ENCODE results near the gene NSMCE3. TPM values are rescaled to one million over a fixed set of nuclear protein-coding genes. Genes with fewer than 3 reads are reported as not detected.
A peak's percentile ranks its signal among the peaks of the same experiment; 100 is the strongest.

NSMCE3 gene
- polyA plus RNA-seq, 3 donors from 2014 or later: 22.3 to 32.3 (median 27.9) TPM

DNA sequence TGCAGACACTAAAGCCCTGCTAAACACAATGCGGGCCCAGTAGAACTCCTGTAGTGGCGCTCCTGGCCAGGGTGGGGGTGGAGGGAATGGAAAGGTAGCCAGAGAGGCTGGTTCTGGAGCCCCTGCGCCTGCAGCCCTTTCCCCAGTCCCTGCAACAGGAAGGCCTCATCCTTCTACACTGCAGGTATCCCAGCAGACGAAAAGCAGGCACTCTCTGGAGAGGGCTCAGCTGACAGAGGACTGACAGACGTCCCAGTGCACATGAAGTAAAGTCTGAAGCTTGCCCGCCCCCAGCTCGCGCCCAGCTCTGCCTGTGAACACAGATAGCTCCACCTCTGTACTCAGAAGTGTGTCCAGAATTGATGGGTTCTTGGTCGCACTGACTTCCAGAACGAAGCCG, 46.0 kb downstream of the NSMCE3 start:
- no peak overlapping the region for H3K27ac Mint-ChIP-seq
- H3K36me3 Mint-ChIP-seq: no peaks in the 10 kb centered on the region
- no peak for DNase-seq
- no peaks in the 10 kb centered on the region for H3K9me3 Mint-ChIP-seq
- peaks cover 3 to 14% (median 5%) of the 10 kb centered on the region in 3 donors for H3K27me3 Mint-ChIP-seq (ENCODE audit: low read depth in 3 of 3)
- H3K4me1 Mint-ChIP-seq: no peaks in the 10 kb centered on the region
- no peak overlapping the region for H3K4me3 Mint-ChIP-seq

DNA sequence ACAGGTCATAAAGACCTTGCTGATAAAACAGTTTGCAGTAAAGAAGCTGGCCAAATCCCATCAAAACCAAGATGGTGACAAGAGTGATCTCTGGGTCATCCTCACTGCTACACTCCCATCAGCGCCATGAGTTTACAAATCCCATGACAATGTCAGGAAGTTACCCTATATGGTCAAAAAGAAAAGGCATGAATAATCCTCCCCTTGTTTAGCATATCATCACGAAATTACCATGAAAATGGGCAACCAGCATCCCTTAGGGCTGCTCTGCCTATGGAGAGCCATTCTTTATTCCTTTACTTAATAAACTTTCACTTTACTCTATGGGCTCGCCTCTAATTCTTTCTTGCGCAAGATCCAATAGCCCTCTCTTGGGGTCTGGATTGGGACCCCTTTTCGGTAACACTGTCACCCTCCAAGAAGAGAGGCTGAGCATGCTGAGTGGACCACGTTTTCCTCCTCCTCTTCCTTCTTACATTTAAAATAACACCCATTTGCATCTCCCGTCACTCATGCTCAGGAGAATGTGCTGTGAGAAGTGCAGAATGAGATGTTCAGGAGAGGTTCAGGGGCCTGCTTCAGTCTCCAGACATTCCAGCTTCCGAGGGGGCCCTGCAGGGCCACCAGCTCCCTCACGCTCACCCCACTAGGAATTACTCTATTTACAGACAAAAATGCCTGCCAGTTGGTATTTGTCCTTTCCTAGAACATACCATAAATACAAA, 47.3 kb downstream of the NSMCE3 start:
- Mint-ChIP-seq H3K36me3 (no peaks in the 10 kb centered on the region), H3K4me1 (no peaks in the 10 kb centered on the region), H3K4me3 (no peak overlapping the region), H3K27ac (no peak overlapping the region), H3K9me3 (no peaks in the 10 kb centered on the region), H3K27me3 (ENCODE audit: low read depth in 3 of 3) (peaks cover 5 to 17% (median 5%) of the 10 kb centered on the region in 3 donors)
- DNase-seq: no peak

DNA sequence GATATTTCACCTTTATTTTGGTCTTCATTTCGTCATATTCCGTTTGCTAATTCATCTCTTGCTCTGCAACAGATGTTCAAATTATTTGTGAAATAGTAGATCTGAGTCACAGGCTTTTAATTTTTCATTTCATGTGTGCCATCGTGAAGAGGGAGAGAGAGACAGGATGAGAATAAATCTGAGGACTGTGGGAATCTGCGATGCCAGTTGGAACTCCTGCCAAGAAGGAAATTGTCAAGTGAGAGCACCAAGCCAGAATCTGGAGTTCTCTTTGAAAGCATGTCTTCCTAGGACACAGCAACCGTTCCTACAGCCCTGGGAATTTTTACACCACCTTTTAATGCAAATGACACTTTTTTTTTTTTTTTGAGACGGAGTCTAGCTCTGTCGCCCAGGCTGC, 48.8 kb downstream of the NSMCE3 start:
- H3K9me3 Mint-ChIP-seq: no peaks in the 10 kb centered on the region

DNA sequence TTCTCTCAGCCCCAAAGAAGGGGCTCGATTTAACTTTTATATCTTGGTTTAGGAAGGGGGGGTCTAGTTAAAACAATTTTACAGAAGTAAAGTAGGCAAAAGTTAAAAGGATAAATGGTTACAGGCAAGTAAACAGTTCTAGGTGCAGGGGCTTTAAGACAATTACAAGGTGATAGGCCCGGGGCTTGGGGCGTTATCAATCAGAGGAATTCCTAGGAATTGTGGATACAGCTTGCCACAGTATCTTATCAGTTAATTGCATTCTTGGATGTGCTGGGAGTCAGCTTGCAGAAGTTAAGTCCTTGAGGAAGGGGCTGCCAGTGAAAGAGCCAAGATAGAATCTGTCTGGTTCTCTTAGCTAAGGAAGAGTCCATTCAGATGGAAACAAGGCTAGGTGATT, 52.7 kb downstream of the NSMCE3 start:
- Mint-ChIP-seq H3K4me3 (no peak overlapping the region), H3K4me1 (no peaks in the 10 kb centered on the region), H3K27ac (peak overlapping the region in 1 of 6 donors; percentile 35), H3K27me3 (ENCODE audit: low read depth in 3 of 3) (peaks cover 3 to 8% (median 4%) of the 10 kb centered on the region in 3 donors), H3K9me3 (no peaks in the 10 kb centered on the region), H3K36me3 (no peaks in the 10 kb centered on the region)
- no peak for DNase-seq

More for the DNA sequence above, 48.8 kb downstream of the NSMCE3 start:
- Mint-ChIP-seq H3K4me1 (no peaks in the 10 kb centered on the region), H3K27me3 (ENCODE audit: low read depth in 3 of 3) (peaks cover 3 to 10% (median 3%) of the 10 kb centered on the region in 3 donors), H3K4me3 (no peak overlapping the region), H3K27ac (no peak overlapping the region), H3K36me3 (no peaks in the 10 kb centered on the region)
- no peak for DNase-seq

Measured in immature natural killer cell (primary cell).